Tongue (tissue), 2 donors: ENCODE measurements around the gene INO80. TPM values are rescaled to one million over a fixed set of nuclear protein-coding genes. Genes with fewer than 3 reads are reported as not detected.
A peak's percentile ranks its signal among the peaks of the same experiment; 100 is the strongest.
"Not testable (repeated sequence)": the region's sequence is repeated elsewhere in the genome, so short reads cannot be mapped to it uniquely, and the experiment has no call there.

ENCODE experiments used
- DNase-seq: peaks from one replicate; pipeline ENCODE4 v3.0.0-alpha.2; 2015
- total RNA-seq: library from RNA; depleted of rRNA; stranded (reverse); fragments of >200 nt; gene quantifications from one replicate; pipeline ENCODE4 v1.2.3, GENCODE V29; 2014

INO80 gene
- total RNA-seq, 1 donor from 2014 or later: 33.4 TPM

DNA sequence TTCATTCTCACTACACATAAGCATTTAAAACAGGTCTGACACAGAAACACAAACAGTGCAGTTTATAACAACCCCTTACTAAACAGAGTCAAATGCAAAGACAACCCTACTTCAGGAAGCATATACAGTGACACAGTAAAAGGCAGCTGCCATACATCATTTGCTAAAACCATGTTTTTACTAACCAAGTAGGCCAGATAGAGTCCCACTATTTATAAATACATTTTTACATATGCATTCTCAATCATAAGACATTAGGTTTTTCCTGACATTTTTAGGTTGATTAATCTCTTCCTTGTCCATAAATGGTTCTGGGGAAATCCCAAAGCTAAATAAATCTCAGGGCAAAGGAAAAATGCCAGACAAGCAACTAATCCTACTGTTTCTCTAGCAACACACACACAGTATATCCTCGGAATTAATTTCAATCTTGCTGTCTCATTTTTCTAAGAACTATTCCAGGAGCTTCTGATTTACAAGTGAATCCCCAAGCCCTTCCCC lies 123.8 kb downstream of the INO80 start:
- DNase-seq: no peak

DNA sequence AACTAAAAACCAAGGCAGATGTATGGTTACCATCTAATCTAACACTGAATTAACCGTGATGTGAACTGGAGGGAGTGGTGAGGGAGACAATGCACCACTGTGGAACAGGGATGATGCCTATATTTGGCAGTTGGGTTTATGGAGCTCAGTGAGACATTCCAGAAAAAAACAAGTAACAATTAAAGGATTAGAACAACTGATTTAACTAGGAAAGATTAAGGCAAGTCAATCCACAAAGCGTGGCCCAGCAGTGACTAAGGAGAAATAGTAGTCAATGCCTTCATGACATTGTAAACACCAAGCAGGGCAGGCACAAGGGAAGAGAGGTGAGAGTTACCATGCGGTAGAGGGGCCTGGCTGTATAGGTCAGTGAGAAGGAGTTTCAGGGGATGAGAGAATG lies 124.7 kb downstream of the INO80 start:
- DNase-seq: no peak

DNA sequence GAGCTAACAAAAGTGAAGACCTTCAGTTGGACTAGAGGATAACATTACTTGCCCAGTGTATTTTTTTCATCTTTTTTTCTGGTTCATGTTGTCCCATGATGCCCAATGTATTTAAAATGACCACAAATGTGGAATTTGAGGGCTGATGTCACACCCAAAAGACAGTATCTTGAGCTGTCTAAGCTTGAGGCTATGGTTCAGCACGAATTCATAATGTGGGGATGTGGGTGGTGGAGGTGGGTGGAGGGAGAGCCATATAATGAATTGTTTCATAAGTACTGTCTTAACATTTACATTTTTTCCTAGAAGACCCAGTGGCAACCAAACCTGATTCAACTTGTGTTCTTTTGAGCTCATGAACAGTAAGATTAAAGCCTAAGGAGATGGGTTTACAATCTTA lies 125.3 kb downstream of the INO80 start:
- no peak for DNase-seq

DNA sequence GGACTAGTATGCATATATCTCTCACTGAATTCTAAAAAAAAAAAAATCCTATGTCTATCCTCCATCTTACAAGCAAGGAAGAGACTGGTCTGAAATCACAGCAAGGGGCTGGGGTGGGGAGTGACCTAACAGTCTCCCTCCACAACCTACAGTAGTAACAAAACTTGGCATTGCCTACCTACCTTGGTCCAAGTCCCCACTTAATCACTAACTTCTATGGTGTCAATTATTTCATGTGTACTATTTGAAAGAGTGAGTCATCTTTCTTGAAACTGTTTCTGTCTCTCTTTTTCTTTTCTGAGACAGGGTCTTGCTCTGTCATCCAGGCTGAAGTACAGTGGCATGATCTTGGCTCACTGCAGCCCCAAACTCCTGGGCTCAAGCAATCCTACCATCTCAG lies 126.0 kb downstream of the INO80 start:
- DNase-seq: no peak

DNA sequence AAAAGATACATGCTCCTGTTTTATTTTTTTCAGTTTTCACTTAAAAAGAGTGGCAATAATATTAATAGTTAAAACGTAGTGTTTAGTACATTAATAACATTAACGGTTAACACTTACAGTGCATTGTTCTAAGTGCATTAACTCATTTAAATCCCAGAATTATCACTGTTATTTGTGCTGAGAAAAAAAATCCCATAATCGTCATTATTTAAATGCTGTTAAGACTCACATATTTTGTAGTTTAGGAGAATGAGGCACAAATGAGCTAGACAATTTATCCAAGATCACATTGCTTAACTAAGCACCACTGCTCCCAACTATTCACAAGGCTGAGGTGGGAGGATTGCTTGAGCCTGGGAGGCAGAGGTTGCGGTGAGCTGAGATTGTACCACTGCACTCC lies 127.9 kb downstream of the INO80 start:
- DNase-seq: no peak

DNA sequence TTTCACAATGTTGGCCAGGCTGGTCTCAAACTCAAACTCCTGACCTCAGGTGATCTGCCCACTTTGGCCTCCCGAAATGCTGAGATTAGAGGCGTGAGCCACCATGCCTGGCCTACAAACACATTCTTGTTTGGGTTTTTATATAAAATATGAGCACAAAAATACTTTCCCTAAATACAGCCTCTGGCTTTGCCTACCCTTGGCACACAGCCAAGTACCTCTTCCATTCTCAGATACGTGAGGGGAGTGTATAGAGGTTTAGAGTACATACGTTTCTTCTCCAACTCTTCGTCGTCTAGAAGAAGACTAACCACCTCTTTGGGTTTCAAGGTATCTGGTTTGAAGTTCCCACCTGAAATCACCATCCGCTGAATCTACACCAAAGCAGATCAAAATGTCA lies 129.3 kb downstream of the INO80 start:
- no peak for DNase-seq

DNA sequence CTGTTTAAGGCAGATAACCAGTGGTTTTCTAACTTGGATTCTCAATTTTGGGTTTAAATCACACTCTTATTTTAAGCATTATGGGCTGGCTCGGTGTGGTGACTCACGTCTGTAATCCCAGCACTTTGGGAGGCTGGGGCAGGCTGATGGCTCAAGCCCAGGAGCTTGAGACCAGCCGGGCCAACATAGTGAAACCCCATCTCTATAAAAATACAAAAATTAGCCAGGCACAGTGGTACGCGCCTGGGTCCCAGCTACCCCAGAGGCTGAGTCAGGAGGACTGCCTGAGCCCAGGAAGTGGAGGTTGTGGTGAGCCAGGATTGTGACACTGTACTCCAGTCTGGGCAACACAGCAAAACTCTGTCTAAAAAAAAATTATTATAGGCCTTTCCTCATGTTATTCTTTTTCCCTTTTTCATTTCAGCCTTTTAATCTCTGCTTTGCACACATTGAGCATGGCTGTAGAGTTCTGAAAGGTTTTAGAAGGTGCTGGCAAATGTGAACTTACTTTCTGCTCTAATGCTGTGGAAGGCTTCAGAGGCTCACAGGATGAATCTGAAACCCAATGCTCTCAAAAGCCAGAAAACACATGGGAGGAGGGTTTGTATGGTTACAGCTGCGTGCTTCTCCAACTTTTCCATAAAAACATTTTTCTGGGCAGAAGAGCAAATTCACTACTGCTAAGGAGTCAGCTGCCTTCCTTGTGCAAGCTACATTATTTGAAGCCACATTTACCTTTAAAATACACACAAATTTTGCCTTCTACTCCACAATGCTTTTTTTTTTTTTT lies 130.3 kb downstream of the INO80 start:
- peak; percentile 28 for DNase-seq

DNA sequence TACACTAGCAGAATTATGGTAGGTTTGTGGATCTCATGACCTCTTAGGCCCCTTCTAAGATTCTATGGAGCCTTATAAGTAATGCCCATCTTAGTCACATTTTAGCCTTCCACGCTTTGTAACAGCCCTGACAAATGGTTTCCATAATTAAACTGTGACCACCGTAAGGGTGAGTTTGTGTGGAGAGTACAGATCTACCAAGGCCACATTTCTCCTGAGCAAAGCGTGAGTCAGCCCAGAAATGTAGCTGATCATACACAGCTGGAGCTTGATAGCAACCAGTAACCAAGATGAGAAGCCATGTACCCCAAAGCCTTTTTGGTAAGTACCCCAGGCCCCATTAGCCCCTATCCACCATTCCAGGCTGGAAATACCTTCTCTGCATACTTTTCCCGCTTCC lies 131.1 kb downstream of the INO80 start:
- DNase-seq: no peak

DNA sequence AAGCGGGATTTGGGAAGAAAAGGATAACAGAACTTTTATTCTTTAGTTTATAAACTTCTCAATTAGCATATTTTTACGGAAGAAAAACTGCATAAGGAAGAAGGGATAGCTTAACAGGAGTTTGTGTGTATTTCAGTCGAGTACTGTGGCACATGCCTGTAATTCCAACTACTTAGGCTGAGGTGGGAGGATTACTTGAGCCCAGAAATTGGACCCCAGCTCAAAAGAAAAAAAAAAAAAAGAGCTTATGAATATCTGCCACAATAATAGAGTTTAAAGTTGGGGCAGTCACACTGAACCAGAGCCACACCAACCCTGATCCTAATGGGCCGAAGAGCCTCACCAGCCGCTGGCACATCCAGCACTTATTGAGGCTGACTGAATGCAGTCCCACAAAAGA lies 131.7 kb downstream of the INO80 start:
- no peak for DNase-seq

DNA sequence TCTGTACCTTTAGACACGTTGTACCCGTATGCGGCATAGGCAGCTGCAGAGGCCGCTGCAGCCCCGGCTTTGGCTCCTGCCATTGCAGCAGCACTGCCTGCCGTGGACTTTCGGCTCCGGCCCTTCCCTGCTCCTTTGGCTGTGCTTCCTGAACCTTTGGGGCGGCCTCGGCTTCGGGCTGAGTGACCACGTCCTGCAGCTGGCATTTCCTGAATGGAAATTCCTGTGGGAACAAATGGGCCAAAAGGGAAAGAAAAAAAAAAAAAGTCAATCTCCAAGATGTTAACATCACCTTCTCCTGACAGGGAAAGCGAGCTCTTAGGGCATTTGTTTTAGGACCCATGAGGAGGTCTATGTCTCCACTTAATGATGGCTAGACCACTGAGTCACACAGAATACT lies 133.2 kb downstream of the INO80 start:
- no peak for DNase-seq

DNA sequence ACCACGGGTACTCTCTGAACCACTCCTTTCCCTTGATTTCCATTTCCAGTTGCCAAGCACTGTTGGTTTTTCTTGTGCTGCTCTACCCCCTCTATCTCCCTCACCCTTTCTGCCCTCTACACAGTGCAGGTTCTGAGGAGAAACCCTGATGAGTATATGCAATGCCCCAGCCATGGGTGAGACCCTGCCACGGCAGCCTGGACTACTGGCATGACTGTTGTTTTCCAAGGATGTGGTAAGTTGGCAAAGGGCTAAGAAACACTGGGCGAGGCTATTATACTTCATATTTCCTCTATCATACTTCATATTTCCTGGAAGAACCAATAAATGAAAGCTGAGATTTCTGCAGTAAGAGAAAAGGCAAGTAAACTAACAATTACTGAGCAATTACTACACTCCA lies 134.9 kb downstream of the INO80 start:
- DNase-seq: no peak

DNA sequence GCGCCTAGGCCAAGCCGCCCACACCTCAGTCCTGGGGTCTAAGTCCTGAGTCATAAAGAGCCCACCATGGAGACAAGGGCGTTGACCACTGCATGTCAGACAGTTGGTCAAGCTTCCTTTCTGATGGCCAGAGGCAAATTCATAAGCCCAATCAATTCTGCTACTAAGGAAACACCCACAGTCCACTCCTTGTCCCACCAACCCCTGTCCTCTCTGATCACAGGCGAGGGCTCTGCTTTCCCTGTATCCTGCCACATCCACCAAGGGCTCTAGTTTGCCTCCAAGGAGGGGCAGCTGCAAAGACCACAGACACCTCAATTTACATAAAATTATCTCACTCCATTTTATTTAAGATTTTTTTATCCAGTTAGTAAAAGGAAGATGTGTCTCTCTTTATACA lies 137.5 kb downstream of the INO80 start:
- no peak for DNase-seq

DNA sequence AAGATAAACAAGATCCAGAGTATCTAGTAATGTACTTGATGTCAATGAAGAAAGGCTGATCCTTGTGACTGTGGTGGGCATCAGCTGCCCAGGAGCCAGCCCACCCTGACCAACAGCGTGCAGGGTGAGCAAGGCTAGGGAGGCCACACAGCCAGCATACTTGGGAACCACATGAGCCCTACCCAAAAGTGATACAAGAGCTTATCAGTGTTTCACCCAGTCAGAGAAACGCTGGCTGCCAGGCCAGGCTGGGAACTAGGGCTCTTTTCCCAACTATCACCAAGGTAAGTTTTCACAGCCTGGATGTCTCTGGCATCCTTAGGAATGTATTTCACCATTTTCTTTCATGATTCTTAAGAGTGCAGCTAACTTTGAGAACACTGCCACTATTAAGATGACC lies 137.9 kb downstream of the INO80 start:
- DNase-seq: no peak

DNA sequence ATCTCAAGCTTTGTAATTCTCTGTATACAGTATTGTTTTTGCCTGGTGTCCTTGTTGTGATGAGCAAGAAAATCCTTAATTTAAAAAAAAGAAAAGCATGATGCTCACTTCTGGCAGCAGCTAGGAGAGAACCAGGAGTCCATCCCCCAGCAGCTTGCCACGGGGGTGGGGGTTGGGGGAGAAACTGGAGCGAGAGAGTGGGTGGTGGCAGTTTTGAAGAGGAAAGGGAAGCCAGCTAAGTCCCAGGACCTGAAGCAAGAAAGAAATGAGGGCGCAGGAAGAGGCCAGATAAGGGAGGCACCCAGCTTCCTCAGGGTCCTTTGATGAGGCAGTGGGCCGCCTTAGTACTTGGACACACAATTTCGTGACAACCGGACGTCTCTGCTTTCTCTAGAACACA lies 139.3 kb downstream of the INO80 start:
- DNase-seq: no peak

DNA sequence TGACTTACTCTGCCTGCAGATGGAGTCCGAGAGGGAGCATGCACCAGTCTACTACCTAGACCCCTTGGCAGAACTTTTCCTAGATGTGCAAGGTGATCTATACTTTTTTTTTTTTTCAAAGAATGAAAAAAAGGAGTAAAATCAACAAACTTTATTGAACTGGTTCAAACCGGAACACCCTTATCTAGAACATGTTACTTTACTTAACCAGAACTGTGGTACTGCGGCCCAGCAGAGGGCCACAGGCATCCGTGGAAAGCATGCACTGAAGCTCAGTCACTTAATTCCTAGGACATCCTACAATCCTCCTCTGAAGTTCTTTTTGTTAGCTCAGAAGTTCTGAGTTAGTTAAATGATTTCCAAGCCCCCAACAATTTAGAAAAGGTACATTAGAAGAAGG lies 141.2 kb downstream of the INO80 start:
- no peak for DNase-seq

DNA sequence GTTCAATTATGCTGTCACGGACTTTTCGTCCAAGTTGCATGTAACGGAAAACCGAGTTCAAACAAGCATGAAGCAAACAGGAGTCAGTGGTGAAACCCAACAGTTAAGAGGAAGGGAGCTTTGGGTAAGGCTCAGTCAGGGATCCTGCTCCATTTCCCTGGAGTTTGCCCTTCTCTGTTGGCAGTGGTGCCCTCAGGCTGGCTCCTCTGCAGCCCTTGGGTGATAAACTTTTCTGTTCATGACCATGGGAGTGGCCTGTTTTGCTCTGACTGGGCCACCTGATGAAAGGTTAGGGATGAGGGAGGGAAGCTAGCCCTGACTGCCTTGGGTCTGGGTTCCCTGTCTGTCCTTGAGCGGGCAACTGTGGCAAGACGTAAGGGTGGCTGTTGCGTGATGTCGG lies 146.7 kb downstream of the INO80 start:
- DNase-seq: no peak

DNA sequence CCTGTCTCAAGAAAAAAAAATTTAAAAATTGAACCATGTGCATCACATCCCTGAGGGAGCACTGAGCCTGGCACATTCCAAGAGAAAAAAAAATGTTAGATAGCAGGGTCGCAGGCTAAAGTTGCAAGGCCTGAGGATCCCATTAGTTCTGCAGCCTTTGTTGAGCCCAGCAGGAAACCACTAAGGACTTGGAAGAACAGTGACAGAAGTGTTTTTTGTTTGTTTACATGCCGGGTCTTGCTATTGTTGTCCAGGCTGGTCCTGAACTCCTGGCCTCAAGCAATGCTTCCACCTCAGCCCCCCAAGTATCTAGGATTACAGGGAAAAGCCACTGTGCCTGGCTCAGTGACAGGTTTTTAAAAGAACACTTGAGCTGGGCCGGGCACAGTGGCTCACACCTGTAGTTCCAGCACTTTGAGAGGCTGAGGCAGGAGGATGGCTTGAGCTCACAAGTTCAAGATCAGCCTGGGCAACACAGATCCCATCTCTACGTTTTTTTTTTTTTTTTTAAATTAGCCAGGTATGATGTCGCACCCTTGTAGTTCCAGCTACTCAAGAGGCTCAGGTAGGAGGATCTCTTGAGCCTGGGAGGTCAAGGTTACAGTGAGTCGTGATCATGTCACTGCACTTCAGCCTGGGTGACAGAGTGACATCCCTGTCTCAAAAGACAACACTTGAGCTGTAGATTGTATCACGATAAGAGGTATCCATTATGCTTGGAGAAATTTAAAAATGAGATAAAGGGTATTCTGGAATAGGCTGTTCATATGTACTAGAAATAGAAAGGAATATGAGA lies 147.6 kb downstream of the INO80 start:
- DNase-seq: no peak

DNA sequence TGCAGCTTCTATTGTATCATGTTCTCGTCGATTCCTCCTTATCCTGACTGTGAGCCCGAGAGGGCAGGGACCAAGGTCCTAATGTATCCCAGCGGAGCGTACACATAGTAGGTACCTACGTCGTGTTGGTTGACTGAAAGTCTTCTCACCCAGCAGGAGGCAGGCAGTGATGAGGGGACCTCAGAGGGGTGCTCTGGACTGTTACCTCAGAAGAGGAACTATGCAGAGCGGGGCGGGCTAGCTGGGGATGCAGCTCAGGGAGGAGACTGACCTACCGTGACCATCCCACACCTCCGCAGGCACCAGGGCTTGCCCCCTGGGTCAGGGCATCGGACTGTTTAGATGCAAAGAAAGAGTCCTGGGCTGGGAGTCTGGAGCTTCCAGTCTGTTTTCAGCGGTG lies 151.4 kb downstream of the INO80 start:
- no peak for DNase-seq

DNA sequence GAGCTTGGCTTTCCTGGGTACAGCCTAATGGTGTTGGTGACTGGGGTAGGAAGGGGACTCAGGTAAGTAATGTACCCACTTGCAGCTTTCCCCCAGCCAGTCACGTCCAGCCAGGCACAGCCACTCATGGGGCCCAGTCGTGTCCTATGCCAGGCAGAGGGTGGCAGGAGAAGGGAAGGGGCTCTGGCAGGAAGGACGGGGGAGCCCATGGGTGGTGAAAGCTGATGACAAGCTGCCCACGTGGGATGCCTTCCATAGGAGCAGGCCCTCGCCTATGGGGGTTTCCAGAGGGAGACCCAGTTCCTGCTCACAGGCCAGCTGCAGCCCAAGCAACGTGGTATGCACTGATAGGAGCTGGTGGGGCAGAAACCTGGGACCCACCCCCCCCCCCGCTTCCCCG lies 152.1 kb downstream of the INO80 start:
- DNase-seq: no peak

DNA sequence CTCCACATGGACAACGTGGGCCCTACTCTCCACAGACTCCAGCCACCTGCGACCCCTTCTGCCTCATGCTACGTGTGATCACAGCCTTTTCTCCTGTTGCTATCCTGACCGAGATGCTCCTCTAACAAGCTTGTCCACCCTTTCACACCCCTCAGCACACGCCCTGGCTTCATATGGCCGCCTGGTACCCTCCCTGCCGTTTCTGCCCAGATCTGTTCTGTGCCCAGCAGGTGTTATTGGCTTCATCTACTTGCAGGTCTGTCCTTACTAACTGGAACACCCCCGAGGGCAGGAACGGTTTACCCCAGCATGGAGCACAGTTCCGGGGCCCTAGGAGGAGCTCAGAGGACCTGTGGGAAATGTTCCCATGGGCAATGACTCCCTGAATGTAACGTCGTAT lies 152.9 kb downstream of the INO80 start:
- no peak for DNase-seq

DNA sequence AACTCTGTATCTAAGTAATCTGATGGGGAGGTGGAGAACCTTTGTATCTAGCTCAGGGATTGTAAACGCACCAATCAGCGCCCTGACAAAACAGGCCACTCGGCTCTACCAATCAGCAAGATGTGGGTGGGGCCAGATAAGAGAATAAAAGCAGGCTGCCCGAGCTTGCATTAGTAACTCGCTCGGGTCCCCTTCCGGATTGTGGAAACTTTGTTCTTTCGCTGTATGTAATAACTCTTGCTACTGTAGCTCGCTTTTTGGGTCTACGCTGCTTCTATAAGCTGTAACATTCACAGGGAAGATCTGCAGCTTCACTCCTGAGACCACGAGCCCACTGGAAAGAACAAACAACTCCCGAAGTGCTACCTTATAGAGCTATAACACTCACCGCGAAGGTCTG lies 153.8 kb downstream of the INO80 start:
- DNase-seq: not testable (repeated sequence)

DNA sequence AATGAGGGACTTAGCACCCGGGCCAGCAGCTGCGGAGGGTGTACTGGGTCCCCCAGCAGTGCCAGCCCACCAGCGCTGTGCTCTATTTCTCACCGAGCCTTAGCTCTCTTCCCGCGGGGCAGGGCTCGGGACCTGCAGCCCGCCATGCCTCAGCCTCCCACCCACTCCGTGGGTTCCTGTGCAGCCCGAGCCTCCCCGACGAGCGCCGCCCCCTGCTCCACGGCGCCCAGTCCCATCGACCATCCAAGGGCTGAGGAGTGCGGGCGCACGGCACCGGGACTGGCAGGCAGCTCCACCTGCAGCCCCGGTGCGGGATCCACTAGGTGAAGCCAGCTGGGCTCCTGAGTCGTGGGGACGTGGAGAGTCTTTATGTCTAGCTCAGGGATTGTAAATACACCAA lies 154.3 kb downstream of the INO80 start:
- DNase-seq: not testable (repeated sequence)

DNA sequence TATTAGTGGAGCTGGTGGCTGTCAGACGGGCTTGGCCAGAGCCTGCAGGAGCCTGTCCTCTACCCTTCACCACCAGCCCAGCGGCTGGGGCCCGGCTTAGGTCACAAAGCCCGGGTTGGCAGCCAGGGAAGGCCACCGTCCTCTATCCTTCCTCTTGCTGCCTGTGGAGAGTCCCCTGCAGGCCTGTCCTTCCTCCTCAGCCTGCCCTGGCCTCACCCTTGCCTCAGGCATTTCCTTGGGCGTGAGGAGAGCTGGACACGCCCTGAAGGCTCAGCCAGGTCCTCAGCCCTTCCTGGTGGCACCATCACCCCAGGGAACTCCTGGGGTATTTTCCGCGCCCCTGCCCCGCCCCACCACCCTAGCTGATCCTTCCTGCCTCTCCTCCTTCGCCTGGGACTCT lies 155.2 kb downstream of the INO80 start:
- no peak for DNase-seq
